IMR-90 (cell line): ENCODE data around the gene NR5A1. TPM values are rescaled to one million over a fixed set of nuclear protein-coding genes. Genes with fewer than 3 reads are reported as not detected.

Experiments used
- ATAC-seq: fragments of 200-7000 bp; cut with Tn5 transposase; 2 replicates; pipeline ENCODE4 v1.9.1; 2020; ENCODE audit warnings: low read depth, mild to moderate bottlenecking, moderate library complexity
- BruUV-seq: library from RNA; stranded (reverse); fragments of 400-500 nt; replicated peaks from 2 replicates; lab custom pipeline; 2021; lab: Mats Ljungman, UMichigan
- CTCF ChIA-PET: fragments of 300-600 bp; formaldehyde crosslinking; extraction: SDS; loops from one replicate; lab custom pipeline; 2021; ENCODE audit warnings: antibody characterized with exemption; lab: Yijun Ruan, JAX
- POLR2A ChIA-PET: fragments of 300-600 bp; sonication (Branson Sonifier 250); formaldehyde crosslinking; loops from one replicate; lab custom pipeline; 2022; ENCODE audit warnings: antibody characterized with exemption; ENCODE audit not compliant: unreplicated experiment; lab: Charles Lee
- DNase-seq: peaks from one replicate; pipeline ENCODE4 v3.0.0; 2013
- H2AFZ ChIP-seq: replicated peaks from 2 replicates; pipeline ENCODE3; 2013; ENCODE audit warnings: low read length, mild to moderate bottlenecking; ENCODE audit not compliant: poor library complexity
- H2AK5ac ChIP-seq: 2 replicates; pipeline ENCODE4 v1.6.1; 2013; ENCODE audit warnings: low read depth, low read length, inconsistent platforms
- H2AK9ac ChIP-seq: replicated peaks from 2 replicates; pipeline ENCODE3; 2013; ENCODE audit warnings: mild to moderate bottlenecking, low read depth, low read length, moderate library complexity; ENCODE audit not compliant: poor library complexity
- H2BK120ac ChIP-seq: 2 replicates; pipeline ENCODE4 v1.6.1; 2013; ENCODE audit warnings: low read depth, low read length, inconsistent platforms
- H2BK15ac ChIP-seq: 3 replicates; pipeline ENCODE4 v1.6.1; 2013; ENCODE audit warnings: low read depth, low read length, inconsistent platforms
- H2BK20ac ChIP-seq: 2 replicates; pipeline ENCODE4 v1.6.1; 2013; ENCODE audit warnings: low read depth, mild to moderate bottlenecking, inconsistent platforms, low read length, moderate library complexity
- H2BK5ac ChIP-seq: 2 replicates; pipeline ENCODE4 v1.6.1; 2013; ENCODE audit warnings: mild to moderate bottlenecking, low read depth, low read length, inconsistent platforms; ENCODE audit not compliant: poor library complexity, severe bottlenecking
- H3K14ac ChIP-seq: replicated peaks from 2 replicates; pipeline ENCODE4 v1.6.1; 2013; ENCODE audit warnings: low read depth, low read length, inconsistent platforms
- H3K18ac ChIP-seq: 2 replicates; pipeline ENCODE4 v1.6.1; 2013; ENCODE audit warnings: low read depth, low read length, control low read depth
- H3K23ac ChIP-seq: 2 replicates; pipeline ENCODE4 v1.6.1; 2013; ENCODE audit warnings: low read depth, low read length, inconsistent platforms
- H3K27ac ChIP-seq: 2 replicates; pipeline ENCODE4 v1.5.1; 2013; ENCODE audit warnings: mild to moderate bottlenecking, control low read depth, low read length; ENCODE audit not compliant: insufficient read depth
- H3K27me3 ChIP-seq: 2 replicates; pipeline ENCODE4 v1.6.1; 2013; ENCODE audit warnings: low read length; ENCODE audit not compliant: control insufficient read depth, insufficient read depth
- H3K36me3 ChIP-seq: 2 replicates; pipeline ENCODE4 v1.6.1; 2013; ENCODE audit warnings: low read length, mixed read lengths; ENCODE audit not compliant: control insufficient read depth, insufficient read depth
- H3K4ac ChIP-seq: 2 replicates; pipeline ENCODE4 v1.6.1; 2013; ENCODE audit warnings: low read depth, low read length, inconsistent platforms
- H3K4me1 ChIP-seq: 2 replicates; pipeline ENCODE4 v1.6.1; 2013; ENCODE audit warnings: low read length, mixed read lengths; ENCODE audit not compliant: control insufficient read depth, insufficient read depth
- H3K4me2 ChIP-seq: 2 replicates; pipeline ENCODE4 v1.6.1; 2013; ENCODE audit warnings: low read depth, mild to moderate bottlenecking, control low read depth, low read length, moderate library complexity
- H3K4me3 ChIP-seq: 2 replicates; pipeline ENCODE4 v1.5.1; 2013; ENCODE audit warnings: low read depth, mild to moderate bottlenecking, control low read depth, low read length, moderate library complexity; ENCODE audit not compliant: insufficient read depth
- H3K56ac ChIP-seq: 2 replicates; pipeline ENCODE4 v1.6.1; 2013; ENCODE audit warnings: low read length, inconsistent platforms; ENCODE audit not compliant: insufficient read depth; ENCODE audit errors: extremely low read depth
- H3K79me1 ChIP-seq, 2 experiments: 2 replicates each; pipeline ENCODE4 v1.6.1; 2013; ENCODE audit warnings: low read length in 2 of 2, inconsistent platforms in 1 of 2, low read depth in 1 of 2
- H3K9ac ChIP-seq: 2 replicates; pipeline ENCODE4 v1.6.1; 2013; ENCODE audit warnings: low read depth, low read length, control low read depth
- H3K9me1 ChIP-seq: 2 replicates; pipeline ENCODE4 v1.6.1; 2013; ENCODE audit warnings: low read length, inconsistent platforms; ENCODE audit not compliant: insufficient read depth
- H3K9me3 ChIP-seq: 2 replicates; pipeline ENCODE4 v1.6.1; 2013; ENCODE audit warnings: low read length; ENCODE audit not compliant: control insufficient read depth, insufficient read depth
- H4K20me1 ChIP-seq: 2 replicates; pipeline ENCODE4 v1.6.1; 2013; ENCODE audit warnings: low read length, inconsistent platforms; ENCODE audit not compliant: insufficient read depth
- H4K5ac ChIP-seq: 2 replicates; pipeline ENCODE4 v1.6.1; 2013; ENCODE audit warnings: mild to moderate bottlenecking, low read depth, low read length, control low read depth
- H4K8ac ChIP-seq, 2 experiments: 2 replicates each; pipeline ENCODE4 v1.6.1; 2013; ENCODE audit warnings: low read depth in 2 of 2, low read length in 2 of 2, control low read depth in 1 of 2, inconsistent platforms in 1 of 2
- H4K91ac ChIP-seq: 2 replicates; pipeline ENCODE4 v1.6.1; 2013; ENCODE audit warnings: low read depth, low read length, inconsistent platforms; ENCODE audit not compliant: insufficient read depth
- MAFK ChIP-seq: IDR thresholded peaks from 2 replicates; pipeline ENCODE4 v1.6.1; 2012; ENCODE audit warnings: low read depth, low read length, improper control_type of control experiment
- dilution Hi-C: fragments of 300-500 bp; cut with HindIII; formaldehyde crosslinking; loops from one replicate; pipeline ENCODE4 v1.14.3; 2018; ENCODE audit warnings: low sequenced_read_pairs; ENCODE audit not compliant: unreplicated experiment
- in situ Hi-C: fragments of 300-500 bp; cut with MboI; formaldehyde crosslinking; loops from 3 replicates; pipeline ENCODE4 v1.14.3; 2019; ENCODE audit warnings: low sequenced_read_pairs, inconsistent platforms, mixed read lengths
- intact Hi-C: fragments of 100-400 bp; cut with micrococcal nuclease; formaldehyde crosslinking; loops from 2 replicates; pipeline ENCODE4 v1.10.0; 2022
- polyA plus RNA-seq, 3 experiments: library from polyadenylated mRNA; depleted of rRNA; stranded (reverse); fragments of >200 nt; gene quantifications; 2 replicates each; pipeline ENCODE4 v1.2.3, GENCODE V29; 2012; ENCODE audit warnings: low replicate concordance in 1 of 3
- total RNA-seq: library from RNA; depleted of rRNA; stranded (reverse); fragments of >200 nt; gene quantifications from 2 replicates; pipeline ENCODE4 v1.2.3, GENCODE V29; 2012

The NR5A1 gene
- total and polyA plus RNA-seq, 2 of the 4 experiments (the other 2 are of a cell fraction): not detected

DNA sequence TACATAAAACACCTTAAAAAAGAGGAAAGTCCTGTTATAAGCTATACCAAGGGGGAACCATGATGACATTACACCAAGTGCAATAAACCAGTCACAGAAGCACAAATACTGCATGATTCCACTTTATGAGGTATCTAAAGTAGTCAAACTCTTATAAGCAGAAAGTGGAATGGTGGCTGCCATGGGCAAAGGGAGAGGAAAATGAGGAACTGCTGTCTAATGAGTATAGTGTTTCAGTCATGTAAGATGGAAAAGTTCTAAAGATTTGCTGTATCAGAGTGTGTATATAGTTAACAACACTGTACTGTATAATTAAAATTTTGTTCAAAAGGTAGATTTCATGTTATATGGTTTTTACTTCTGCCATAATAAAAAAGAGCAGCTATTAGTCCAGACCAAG, 34.6 kb upstream of the NR5A1 start:
- in situ Hi-C loops: no loop called here
- no peak overlapping the region for H2BK120ac ChIP-seq
- CTCF ChIA-PET: interaction anchor here (0.6 kb wide), 1 partner anchor 168 kb away, joined by 3 read pairs; no protein-coding TSS in a partner anchor

More for the DNA sequence above, 34.6 kb upstream of the NR5A1 start:
- Histone ChIP-seq H3K18ac (no peak overlapping the region), H3K56ac (no peak overlapping the region), H3K4ac (no peak overlapping the region), H2AK9ac (no peak overlapping the region), H3K4me1 (no peaks in the 10 kb centered on the region), H3K9me1 (no peaks in the 10 kb centered on the region), H3K14ac (no peak overlapping the region), H3K27ac (no peak overlapping the region), H2AFZ (no peak overlapping the region), H3K9ac (no peak overlapping the region), H2BK15ac (no peak overlapping the region), H3K27me3 (peaks cover 17% of the 10 kb centered on the region), H3K36me3 (no peaks in the 10 kb centered on the region), H3K23ac (no peak overlapping the region), H3K79me1 (no peaks in the 10 kb centered on the region), H2AK5ac (no peak overlapping the region), H4K91ac (no peak overlapping the region), H3K4me2 (no peak overlapping the region), H2BK5ac (no peak overlapping the region), H4K8ac (no peak overlapping the region), H2BK20ac (no peak overlapping the region), H3K9me3 (no peaks in the 10 kb centered on the region), H4K20me1 (no peaks in the 10 kb centered on the region), H4K5ac (no peak overlapping the region), H3K4me3 (no peak overlapping the region)
- no peak for DNase-seq
- dilution Hi-C loops: no loop called here
- no peak for ATAC-seq
- BruUV-seq: no TSS peak
- no peak for TF ChIP-seq MAFK
- intact Hi-C loops: no loop called here
- POLR2A ChIA-PET: no interaction called here
